HG02870 (cell line): ENCODE results near the gene STX12.
"Not testable (repeated sequence)": the region's sequence is repeated elsewhere in the genome, so short reads cannot be mapped to it uniquely, and the experiment has no call there.

ENCODE experiments used
- ATAC-seq: cut with Tn5 transposase; IDR thresholded peaks from one replicate; pipeline ENCODE4 v1.9.1; 2021; ENCODE audit warnings: mild to moderate bottlenecking, moderate library complexity; ENCODE audit not compliant: unreplicated experiment

The STX12 gene

DNA sequence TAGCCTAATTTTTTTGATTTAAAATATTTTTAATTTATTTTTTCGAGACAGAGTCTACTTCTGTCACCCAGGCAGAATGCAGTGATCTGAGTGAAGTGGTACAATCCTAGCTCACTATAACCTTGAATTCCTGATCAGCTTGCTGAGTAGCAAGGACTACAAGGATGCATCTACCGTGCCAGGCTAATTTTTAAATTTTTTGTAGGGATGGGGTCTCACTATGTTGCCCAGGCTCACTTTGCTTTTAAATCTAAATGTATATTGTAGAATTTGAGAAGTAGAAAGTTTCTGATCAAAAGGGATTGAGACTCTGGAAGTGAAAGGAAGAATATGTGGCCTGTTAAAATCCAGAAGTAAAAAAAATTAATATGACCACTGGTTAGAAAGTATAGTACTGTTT is 1.6 kb downstream of the STX12 start:
- ATAC-seq: no peak

DNA sequence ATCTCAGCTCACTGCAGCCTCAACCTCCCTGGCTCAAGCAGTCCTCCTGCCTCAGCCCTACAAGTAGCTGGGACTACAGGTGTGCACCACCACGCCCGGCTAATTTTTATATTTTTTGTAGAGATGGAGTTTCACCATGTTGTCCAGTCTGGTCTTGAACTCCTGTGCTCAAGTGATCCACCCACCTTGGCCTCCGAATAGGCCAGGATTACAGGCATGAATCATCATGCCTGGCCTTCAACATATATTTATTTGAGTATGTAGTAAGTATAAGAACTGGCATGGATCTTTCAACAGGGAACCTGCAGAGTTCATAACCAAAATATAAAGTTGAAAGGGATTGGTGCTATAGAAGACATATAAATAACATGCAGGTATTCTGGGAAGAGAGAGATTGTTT is 2.3 kb downstream of the STX12 start:
- ATAC-seq: not testable (repeated sequence)

DNA sequence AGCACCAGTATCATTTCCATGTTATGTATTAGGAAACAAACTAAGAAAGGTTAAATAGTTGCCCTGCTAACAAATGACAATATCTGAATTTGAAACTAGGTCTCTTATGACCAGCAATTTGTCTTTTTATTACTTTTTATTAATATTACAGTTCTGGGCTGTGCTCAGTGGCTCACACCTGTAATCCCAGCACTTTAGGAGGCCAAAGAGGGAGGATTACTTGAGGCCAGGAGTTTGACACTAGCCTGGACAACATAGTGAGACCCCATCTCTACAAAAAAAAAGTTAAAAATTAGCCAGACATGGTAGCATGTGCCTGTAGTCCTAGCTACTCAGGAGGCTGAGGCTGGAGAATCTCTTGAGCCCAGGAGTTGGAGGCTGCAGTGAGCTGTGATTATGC is 3.3 kb downstream of the STX12 start:
- ATAC-seq: not testable (repeated sequence)

- ATAC-seq: no peak
Measured at GRCh38 chr1:27778056-27778455, 5.0 kb downstream of the STX12 start.

DNA sequence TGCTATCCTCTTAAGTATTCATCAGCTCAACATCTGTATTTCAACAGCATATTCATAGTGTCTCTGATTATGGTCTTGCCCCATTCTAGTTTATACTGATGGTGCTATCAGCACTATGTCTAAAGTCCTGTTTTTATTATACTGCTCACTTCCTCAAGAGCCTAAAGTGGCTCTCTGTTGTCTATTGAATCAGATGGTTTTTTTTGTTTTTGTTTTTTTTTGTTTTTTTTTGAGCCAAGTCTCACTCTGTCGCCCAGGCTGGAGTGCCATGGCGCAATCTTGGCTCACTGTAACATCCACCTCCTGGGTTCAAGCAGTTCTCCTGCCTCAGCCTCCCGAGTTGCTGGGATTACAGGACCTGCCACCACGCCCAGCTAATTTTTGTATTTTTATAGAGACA is 6.1 kb downstream of the STX12 start:
- no peak for ATAC-seq

GRCh38 chr1:27782950-27783349 is 9.9 kb downstream of the STX12 start:
- ATAC-seq: no peak

GRCh38 chr1:27784700-27785099 is 11.7 kb downstream of the STX12 start:
- ATAC-seq: no peak

- ATAC-seq: no peak
Measured at GRCh38 chr1:27785781-27786455, 12.9 kb downstream of the STX12 start.

DNA sequence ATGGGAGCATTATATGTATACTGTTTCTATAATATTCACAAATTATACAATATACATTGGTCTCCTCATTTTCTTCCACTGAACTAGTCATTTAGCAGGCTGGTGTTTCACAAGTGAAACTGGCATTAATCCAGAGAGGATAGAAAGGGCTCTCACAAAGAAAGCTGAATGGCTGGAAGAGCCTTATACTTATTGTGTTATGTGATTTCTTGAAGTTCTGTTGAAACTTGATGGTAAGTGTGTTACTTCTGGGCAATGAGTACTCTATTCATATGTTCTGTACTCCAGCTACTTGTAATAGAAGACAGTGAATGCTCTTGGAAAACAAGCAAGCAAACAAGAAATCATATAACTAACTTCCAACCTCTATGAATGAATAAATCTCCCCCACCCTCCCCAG is 14.9 kb downstream of the STX12 start:
- ATAC-seq: no peak

DNA sequence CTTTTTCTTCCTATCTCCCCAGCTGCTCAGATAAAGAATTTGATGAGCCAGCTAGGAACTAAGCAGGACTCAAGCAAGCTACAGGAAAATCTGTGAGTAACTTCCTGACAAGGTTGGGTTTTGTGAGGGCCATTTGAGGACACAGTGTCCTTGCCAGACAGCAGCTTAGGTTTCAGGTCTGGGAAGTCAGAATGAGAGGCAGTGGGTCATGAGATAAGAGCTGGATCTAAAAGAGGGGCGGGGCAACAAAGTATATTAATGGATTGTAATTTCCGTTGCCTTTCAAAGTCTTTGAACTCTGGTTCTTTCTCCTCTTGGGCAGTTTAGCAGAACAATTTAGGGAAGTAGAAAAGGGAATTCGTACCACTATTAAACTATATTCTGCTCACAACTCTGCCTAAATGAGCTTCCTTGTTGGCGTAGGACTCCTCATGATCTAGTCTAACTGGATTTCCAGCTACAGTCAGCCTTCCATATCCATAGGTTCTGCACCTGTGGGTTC is 16.6 kb downstream of the STX12 start:
- ATAC-seq: no peak

DNA sequence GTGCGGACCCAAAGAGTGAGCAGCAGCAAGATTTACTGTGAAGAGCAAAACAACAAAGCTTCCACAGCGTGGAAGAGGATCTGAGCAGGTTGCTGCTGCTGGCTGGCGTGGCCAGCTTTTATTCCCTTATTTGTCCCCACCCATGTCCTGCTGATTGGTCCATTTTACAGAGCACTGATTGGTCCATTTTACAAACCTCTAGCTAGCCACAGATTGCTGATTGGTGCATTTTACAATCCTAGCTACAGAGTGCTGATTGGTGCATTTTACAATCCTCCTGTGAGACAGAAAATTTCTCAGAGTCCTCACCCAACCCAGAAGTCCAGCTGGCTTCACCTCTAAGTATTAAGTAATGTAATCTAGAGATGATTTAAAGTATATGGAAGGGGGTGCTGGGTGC is 17.3 kb downstream of the STX12 start:
- ATAC-seq: not testable (repeated sequence)

- no peak for ATAC-seq
Measured at GRCh38 chr1:27795601-27796000, 22.6 kb downstream of the STX12 start.

- ATAC-seq: no peak
Measured at GRCh38 chr1:27804791-27805190, 31.8 kb downstream of the STX12 start.

- ATAC-seq: no peak
Measured at GRCh38 chr1:27806758-27807157, 33.7 kb downstream of the STX12 start.

DNA sequence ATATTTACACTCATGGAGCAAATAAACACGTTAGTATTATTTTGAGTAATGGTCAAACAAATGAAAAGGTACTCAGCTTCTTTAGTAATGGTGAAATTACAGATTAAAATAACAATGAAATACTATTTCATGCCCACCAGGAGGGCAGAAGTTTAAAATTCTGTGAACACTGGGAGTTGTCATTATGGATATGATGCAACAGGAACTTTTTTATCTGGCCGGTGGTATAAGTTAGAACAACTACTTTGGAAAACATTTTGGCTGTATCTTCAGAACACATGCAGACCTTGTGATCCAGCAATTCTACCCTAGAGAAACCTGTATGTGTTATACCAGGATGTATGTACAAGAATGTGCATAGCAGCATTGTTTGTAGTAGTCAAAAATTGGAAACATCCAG is 34.4 kb downstream of the STX12 start:
- ATAC-seq: no peak

GRCh38 chr1:27808131-27808530 is 35.1 kb downstream of the STX12 start:
- not testable (repeated sequence) for ATAC-seq

- no peak for ATAC-seq
Measured at GRCh38 chr1:27809883-27810282, 36.9 kb downstream of the STX12 start.

DNA sequence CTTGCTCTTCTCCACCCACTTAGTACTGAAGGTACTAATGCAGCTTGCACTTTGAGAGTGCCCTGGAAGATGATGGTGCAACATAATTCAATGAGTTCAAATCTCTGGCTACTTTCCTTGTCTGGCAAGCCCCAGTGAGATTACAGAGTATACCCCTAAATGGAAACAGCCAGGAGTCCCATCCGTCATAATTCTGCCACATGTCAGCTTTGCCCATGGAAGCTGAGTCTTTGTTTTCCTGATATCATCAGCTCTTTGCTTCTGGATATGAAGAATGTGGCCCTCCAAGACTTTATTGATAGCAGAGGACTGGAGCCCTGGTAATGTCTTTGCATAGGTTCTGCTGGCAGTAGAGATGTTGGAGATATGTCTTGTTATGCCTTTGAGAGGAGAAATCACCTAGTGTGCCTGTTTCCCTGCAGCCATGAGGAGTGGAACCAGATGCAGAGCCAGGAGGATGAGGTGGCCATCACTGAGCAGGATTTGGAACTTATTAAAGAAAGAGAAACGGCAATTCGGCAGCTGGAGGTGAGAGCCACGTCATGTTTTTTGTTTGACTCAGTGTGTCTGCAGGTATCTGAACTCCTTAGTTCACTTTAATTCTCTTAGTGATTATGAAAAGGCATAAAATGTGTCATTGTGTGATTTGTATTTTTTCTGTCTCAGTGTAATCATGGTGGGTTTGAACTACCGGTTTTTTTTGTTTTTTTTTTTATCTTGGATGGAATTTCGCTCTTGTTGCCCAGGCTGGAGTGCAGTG is 38.9 kb downstream of the STX12 start:
- no peak for ATAC-seq

DNA sequence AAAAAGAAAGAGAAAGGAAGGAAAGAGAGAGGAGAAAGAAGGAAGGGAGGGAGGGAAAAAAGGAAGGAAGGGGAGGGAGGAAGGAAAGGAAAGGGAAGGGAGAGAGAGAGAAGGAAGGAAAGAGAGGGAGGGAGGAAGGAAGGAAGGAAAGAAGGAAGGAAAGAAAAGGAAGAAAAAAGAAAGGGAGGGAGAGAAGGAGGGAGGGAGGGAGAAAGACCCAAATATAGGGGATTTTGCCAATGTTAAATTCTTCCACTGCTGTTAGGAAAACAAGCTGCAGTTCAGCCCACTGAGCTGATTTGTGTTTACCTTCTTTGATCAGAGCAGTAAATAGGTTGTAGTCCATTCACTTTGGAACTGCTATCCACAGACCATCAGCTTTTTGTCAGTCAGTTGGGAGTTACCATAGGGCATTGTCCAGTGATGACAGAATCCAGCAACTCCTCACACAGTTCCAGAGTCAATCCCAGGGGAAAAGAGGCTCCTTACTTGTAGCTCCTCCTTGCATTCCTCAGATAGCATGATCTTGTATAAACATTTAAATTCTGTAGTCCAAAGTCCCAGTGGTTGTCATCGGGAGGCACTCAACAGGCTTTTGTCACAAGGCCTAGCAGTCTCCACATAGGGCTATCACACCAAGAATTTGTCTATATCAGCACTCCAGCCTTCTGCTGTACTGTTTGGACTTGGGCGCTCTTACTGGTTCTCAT is 44.1 kb downstream of the STX12 start:
- no peak for ATAC-seq

DNA sequence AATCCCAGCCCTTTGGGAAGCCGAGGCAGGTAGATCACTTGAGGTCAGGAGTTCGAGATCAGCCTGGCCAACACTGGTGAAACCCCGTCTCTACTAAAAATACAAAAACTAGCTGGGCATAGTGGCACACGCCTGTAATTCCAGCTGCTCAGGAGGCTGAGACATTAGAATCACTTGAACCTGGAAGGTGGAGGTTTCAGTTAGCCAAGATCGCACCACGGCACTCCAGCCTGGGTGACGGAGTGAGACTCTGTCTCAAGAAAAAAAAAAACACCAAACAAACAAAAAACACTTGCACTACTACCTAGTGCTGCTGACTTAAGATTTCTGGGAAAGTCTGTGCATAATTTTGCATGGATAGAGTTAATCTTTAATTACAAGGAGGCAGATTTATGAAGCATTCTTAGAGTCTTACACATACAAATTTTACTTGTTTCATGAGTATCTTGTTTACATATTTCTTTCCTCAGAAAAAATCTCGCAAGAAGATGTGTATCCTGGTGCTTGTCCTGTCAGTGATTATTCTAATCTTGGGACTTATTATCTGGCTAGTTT is 48.8 kb downstream of the STX12 start:
- ATAC-seq: no peak

- no peak for ATAC-seq
Measured at GRCh38 chr1:27823784-27824183, 50.8 kb downstream of the STX12 start.
